CD4-positive, alpha-beta T cell treated with Interleukin-6 at 100 ng/mL for 8 hours (primary cell): ENCODE measurements around the gene NFIA.
"Not testable (repeated sequence)": the region's sequence is repeated elsewhere in the genome, so short reads cannot be mapped to it uniquely, and the experiment has no call there.

ENCODE experiments used
- DNase-seq: peaks from one replicate; pipeline ENCODE4 v3.0.0-alpha.2; 2020; ENCODE audit warnings: mixed read lengths, low spot score

The NFIA gene

GRCh38 chr1:61453111-61453961 is 371.0 kb downstream of the NFIA start:
- peak; percentile 62 for DNase-seq

GRCh38 chr1:61455400-61455799 is 373.0 kb downstream of the NFIA start:
- DNase-seq, result no peak

GRCh38 chr1:61457526-61458040 is 375.2 kb downstream of the NFIA start:
- DNase-seq, result no peak

- no peak for DNase-seq
These were observed 377.0 kb downstream of the NFIA start for GRCh38 chr1:61459345-61459744.

- DNase-seq, result no peak
These were observed 377.8 kb downstream of the NFIA start for GRCh38 chr1:61460191-61460590.

- DNase-seq, result no peak
These were observed 379.3 kb downstream of the NFIA start for GRCh38 chr1:61461406-61462384.

- DNase-seq, result no peak
These were observed 380.3 kb downstream of the NFIA start for GRCh38 chr1:61462628-61463027.

GRCh38 chr1:61463220-61463619 is 380.9 kb downstream of the NFIA start:
- no peak for DNase-seq

GRCh38 chr1:61467836-61468235 is 385.5 kb downstream of the NFIA start:
- not testable (repeated sequence) for DNase-seq

- no peak for DNase-seq
These were observed 387.0 kb downstream of the NFIA start for GRCh38 chr1:61469365-61469764.

- DNase-seq, result no peak
These were observed 390.5 kb downstream of the NFIA start for GRCh38 chr1:61472876-61473275.

GRCh38 chr1:61474269-61474817 is 392.0 kb downstream of the NFIA start:
- DNase-seq, result no peak

GRCh38 chr1:61474963-61475362 is 392.6 kb downstream of the NFIA start:
- no peak for DNase-seq

- DNase-seq, result no peak
These were observed 394.9 kb downstream of the NFIA start for GRCh38 chr1:61477301-61477700.

GRCh38 chr1:61480273-61480935 is 398.0 kb downstream of the NFIA start:
- DNase-seq, result no peak

- no peak for DNase-seq
These were observed 399.0 kb downstream of the NFIA start for GRCh38 chr1:61481315-61481715.

- no peak for DNase-seq
These were observed 399.9 kb downstream of the NFIA start for GRCh38 chr1:61482170-61482734.

GRCh38 chr1:61486783-61487536 is 404.6 kb downstream of the NFIA start:
- no peak for DNase-seq

- no peak for DNase-seq
These were observed 405.4 kb downstream of the NFIA start for GRCh38 chr1:61487801-61488200.

- DNase-seq, result no peak
These were observed 408.6 kb downstream of the NFIA start for GRCh38 chr1:61490924-61491323.

- no peak for DNase-seq
These were observed 409.1 kb downstream of the NFIA start for GRCh38 chr1:61491497-61491896.
